GM12874 (cell line): ENCODE results near the gene MSRB3.

Source experiments
- CTCF ChIP-seq: IDR thresholded peaks from 2 replicates; pipeline ENCODE4 v1.5.1; 2011; ENCODE audit warnings: low read depth, mild to moderate bottlenecking, control low read depth, low read length, moderate library complexity; ENCODE audit not compliant: insufficient read depth

MSRB3 gene

GRCh38 chr12:65257986-65258385 lies 20.5 kb upstream of the MSRB3 start:
- TF ChIP-seq CTCF: no peak

GRCh38 chr12:65259501-65259900 lies 19.0 kb upstream of the MSRB3 start:
- TF ChIP-seq CTCF: no peak

GRCh38 chr12:65263777-65264176 lies 14.7 kb upstream of the MSRB3 start:
- TF ChIP-seq CTCF: no peak

DNA sequence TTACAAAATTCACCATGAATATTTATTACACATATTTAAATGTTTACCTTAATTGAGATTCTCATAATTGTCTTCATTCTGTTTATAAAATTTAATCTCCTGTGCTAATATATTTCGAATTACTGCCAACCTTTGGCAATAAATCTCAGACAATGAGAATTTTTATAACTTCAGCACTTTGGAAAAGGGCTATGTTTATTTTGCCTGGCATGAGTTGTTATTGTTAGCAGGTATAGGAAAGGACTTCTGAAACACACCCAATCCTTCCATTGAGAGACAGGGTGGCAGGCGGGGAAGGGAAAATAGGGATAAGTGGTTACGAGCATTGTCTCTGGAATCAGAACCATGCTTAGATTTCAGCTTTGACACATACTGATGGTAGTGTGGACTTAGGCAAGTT lies 12.1 kb upstream of the MSRB3 start:
- no peak for TF ChIP-seq CTCF

- TF ChIP-seq CTCF: no peak
Observed at GRCh38 chr12:65269603-65270002, 8.9 kb upstream of the MSRB3 start.

DNA sequence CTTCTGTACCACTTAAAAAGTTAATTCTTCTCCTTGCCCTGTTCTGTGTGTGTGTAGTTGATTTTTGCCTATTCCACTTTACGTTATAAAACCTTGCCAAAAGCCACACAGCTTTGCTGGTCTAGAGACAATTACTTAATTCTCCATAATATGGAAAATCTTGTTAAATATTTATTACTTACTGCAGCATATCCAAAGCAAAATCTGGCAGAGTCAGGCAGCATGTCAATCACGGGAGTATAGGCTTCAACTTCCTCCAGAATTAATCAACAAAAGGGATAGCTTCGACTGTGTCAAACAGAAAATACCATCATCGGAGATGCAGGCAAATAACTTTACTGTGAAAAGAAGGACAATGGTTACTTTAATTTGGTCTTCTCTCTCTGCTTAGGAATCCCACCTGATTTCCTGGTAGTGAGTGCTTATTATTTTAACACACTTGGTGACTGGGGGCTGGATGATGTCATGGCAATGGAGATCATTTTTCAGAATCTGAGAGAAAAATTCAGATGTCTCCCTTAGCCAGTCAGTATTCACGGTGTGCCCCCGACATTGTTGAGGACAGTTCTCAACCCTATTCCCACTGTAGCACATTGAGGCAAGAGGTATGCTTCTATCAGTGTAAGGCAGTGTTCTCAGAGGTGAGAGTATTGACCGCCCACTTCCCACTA lies 3.7 kb upstream of the MSRB3 start:
- TF ChIP-seq CTCF: no peak

- no peak for TF ChIP-seq CTCF
Observed at GRCh38 chr12:65275627-65276026, 2.9 kb upstream of the MSRB3 start.
